Stimulated activated CD8-positive, alpha-beta memory T cell treated with anti-CD3 and anti-CD28 coated beads, Interleukin-12 subunit alpha, Interleukin-12 subunit beta, amount 100 ng/mL, for 24 hours (primary cell): ENCODE results near the gene DNAH17.
"Not testable (repeated sequence)": the region's sequence is repeated elsewhere in the genome, so short reads cannot be mapped to it uniquely, and the experiment has no call there.

Experiments
- DNase-seq: peaks from one replicate; pipeline ENCODE4 v3.0.0-alpha.2; 2020; ENCODE audit errors: extremely low read depth

DNAH17 gene

GRCh38 chr17:78522031-78522809 is 55.0 kb downstream of the DNAH17 start:
- DNase-seq: no peak

GRCh38 chr17:78517421-78517820 is 59.8 kb downstream of the DNAH17 start:
- no peak for DNase-seq

GRCh38 chr17:78515480-78515879 is 61.7 kb downstream of the DNAH17 start:
- DNase-seq: no peak

GRCh38 chr17:78514521-78514920 is 62.7 kb downstream of the DNAH17 start:
- DNase-seq: no peak

GRCh38 chr17:78512976-78513375 is 64.2 kb downstream of the DNAH17 start:
- no peak for DNase-seq

GRCh38 chr17:78510141-78511075 is 66.8 kb downstream of the DNAH17 start:
- DNase-seq: no peak

GRCh38 chr17:78507526-78507925 is 69.7 kb downstream of the DNAH17 start:
- DNase-seq: no peak

GRCh38 chr17:78506454-78507309 is 70.5 kb downstream of the DNAH17 start:
- no peak for DNase-seq

GRCh38 chr17:78504156-78504925 is 72.9 kb downstream of the DNAH17 start:
- DNase-seq: no peak

GRCh38 chr17:78503388-78503787 is 73.8 kb downstream of the DNAH17 start:
- DNase-seq: not testable (repeated sequence)

GRCh38 chr17:78502611-78503148 is 74.5 kb downstream of the DNAH17 start:
- DNase-seq: no peak

- DNase-seq: no peak
Observed at GRCh38 chr17:78501241-78502036, 75.8 kb downstream of the DNAH17 start.

GRCh38 chr17:78500806-78501205 is 76.4 kb downstream of the DNAH17 start:
- DNase-seq: no peak

GRCh38 chr17:78499715-78500540 is 77.3 kb downstream of the DNAH17 start:
- no peak for DNase-seq

- DNase-seq: no peak
Observed at GRCh38 chr17:78498848-78499247, 78.3 kb downstream of the DNAH17 start.

GRCh38 chr17:78497115-78497540 is 80.1 kb downstream of the DNAH17 start:
- no peak for DNase-seq

GRCh38 chr17:78496311-78496710 is 80.9 kb downstream of the DNAH17 start:
- no peak for DNase-seq

GRCh38 chr17:78495634-78496033 is 81.6 kb downstream of the DNAH17 start:
- DNase-seq: no peak
